ENCODE measurements around the gene SLC66A1.

SLC66A1 gene

GRCh38 chr1:19306941-19307340 is 5.2 kb upstream of the SLC66A1 start:
- no peak for DNase-seq

- DNase-seq = no peak
Observed at GRCh38 chr1:19307794-19308508, 4.2 kb upstream of the SLC66A1 start.

DNA sequence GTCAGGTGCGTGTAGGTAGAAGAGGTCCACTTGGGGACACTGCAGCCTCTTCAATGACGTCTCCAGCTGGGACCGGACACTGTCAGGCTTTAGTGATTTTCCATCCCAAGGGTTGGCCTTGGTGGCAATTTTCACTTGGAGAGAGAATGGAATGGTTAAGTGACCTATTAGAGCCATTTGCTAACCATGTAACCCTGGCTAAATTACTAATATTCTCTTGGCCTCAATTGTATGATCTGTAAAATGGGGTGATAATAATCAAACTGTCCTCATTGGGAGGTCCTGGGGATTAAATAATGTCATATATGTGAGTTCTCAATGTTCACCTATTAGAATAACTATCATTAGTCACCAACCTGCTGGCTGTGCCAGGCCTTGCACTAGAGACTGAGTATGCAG is 3.6 kb upstream of the SLC66A1 start:
- DNase-seq = no peak

GRCh38 chr1:19309123-19309813 is 2.9 kb upstream of the SLC66A1 start:
- DNase-seq = no peak

- no peak for DNase-seq
Observed at GRCh38 chr1:19310061-19310460, 2.1 kb upstream of the SLC66A1 start.

GRCh38 chr1:19310720-19311502 is 1.2 kb upstream of the SLC66A1 start:
- DNase-seq = peak; percentile 21

GRCh38 chr1:19311503-19311930 is 609 bp upstream of the SLC66A1 start:
- DNase-seq = peak; percentile 34

DNA sequence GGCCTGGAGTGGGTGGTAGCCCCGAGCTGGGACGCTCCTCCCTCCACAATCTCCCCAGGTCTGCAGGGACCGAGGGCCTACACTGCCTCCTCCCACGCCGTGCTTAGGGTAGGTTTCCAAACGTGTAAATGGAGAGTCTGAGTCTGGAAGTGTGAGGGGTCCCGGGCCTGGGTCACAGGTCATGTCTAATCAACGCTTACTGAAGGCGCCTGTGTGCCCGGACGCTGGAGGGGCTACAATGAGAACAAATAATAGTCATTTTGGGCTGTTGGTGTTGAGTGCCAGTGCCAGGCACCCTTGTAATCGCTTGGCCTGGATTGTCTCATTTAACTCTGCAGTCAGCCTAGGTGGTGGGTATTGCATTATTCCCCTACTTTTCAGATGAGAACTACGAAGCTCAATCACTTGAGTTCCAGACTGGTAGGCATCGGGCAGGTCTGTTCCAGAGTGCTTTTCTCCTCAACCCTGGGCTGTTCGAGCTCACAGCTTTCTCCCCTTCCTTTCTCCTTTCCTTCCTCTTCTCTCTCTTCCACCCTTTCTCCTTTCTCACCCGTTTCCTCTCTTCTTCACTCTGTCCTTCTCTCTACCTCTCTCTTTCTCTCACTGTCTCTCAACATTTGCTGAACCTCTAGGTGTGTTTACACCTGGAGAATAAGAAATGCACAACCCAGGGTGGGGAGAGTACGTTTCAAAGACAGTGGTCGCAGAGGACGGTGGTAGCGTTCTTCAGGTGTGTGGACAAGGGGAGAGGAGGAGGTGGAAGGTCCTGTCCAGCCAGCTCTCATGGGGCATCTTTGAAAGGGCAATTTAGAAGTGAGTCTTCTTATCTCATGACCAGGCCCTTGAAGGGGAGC is 883 bp downstream of the SLC66A1 start:
- no peak for DNase-seq

- no peak for DNase-seq
Observed at GRCh38 chr1:19313636-19313959, 1.5 kb downstream of the SLC66A1 start.

- DNase-seq = no peak
Observed at GRCh38 chr1:19313961-19314882, 2.1 kb downstream of the SLC66A1 start.

- no peak for DNase-seq
Observed at GRCh38 chr1:19315378-19316198, 3.5 kb downstream of the SLC66A1 start.

DNA sequence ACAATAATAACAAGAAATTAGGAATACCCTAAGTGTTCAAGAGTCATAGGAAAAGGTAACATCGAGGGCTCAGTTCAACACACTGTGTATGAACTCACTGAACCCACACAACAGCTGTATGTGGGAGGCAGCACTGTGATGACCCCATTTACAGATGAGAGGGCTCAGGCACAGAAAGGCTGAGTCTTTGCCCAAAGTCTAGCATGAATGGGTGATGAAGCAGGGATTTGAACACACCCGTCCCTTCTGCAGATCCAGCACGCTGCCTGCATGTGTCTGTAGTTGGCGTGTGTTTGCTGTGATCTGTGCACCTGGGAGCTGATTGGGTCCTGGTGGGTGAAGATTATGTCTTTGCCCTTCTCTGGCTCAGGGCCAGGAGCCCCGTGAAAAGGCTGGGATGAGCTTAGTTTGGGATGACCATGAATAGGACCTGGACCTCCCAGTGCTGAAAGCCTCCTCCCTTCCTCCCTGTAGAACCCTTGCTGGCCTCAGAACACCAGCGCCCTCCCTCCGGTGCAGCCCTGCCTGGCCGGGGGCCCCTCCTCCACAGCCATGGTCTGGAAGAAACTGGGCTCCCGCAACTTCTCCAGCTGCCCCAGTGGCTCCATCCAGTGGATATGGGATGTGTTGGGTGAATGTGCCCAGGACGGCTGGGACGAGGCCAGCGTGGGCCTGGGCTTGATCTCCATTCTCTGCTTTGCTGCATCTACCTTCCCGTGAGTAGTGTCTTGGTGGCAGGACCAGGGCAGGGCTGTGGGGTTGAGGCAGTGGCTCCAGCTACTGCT is 5.2 kb downstream of the SLC66A1 start:
- DNase-seq = no peak

GRCh38 chr1:19319196-19319595 is 7.1 kb downstream of the SLC66A1 start:
- no peak for DNase-seq

- no peak for DNase-seq
Observed at GRCh38 chr1:19321071-19321470, 8.9 kb downstream of the SLC66A1 start.

- DNase-seq = no peak
Observed at GRCh38 chr1:19322481-19322880, 10.4 kb downstream of the SLC66A1 start.

DNA sequence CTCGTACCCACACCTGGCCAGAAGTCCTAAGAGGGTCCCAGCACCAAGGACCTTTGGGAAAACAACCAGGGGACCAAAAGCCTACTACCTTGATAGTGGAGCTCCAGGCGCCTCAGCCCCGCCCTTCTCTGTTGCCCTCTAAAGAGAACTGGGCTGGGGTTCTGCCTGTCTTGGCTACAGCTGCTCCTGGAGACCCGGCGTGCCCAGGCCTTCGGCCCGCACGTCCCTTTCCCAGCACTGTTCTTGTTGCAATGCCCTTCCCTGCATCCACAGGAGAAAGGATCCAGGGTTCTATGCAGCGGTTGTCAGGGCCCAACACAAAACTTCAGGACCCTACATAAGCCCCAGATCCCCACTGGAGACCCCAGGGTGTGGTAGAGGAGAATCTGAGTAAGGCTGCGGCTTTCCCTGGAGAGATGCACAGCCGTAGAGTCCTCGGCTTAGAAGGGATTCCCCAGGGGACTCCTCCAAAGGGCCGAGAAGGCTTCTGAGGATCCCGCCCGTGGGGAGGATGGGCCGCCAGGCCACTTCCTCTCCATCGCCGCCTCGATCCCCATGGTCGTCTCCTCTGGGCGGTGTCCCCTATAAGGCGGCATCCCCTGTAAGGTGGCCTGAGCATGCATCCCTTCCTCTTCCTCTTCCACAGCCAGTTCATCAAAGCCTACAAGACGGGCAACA is 12.0 kb downstream of the SLC66A1 start:
- no peak for DNase-seq

- no peak for DNase-seq
Observed at GRCh38 chr1:19324665-19324990, 12.5 kb downstream of the SLC66A1 start.

DNA sequence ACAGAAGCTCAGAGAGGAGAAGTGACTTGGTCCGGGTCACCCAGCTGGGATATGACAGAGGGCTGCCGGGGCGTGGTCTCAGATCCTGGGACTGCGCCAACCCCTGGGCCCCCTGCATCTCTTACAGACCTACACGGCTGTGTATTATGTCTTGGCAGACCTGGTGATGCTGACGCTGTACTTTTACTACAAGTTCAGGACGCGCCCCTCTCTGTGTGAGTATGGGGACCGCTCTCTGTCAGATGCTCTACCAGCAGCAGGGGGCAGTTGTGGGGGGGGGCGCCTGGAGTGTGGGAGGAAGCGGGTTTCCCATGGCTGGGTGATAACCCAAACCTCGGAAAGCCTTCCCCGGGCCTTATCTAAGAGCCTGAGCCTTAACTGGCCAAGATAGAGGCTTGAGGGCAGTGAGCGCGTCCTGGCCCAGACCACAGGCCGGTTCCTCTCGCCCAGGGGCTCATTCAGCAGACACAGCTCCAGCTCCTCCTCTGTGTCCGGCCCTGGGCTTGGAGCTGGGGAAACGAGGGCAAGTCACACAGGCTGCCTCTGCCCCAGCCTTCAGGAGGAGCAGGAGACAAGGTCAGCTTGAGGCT is 13.3 kb downstream of the SLC66A1 start:
- no peak for DNase-seq

Data from NCI-H69 (cell line).